ENCODE data around the gene GPR171.
"Not testable (repeated sequence)": the region's sequence is repeated elsewhere in the genome, so short reads cannot be mapped to it uniquely, and the experiment has no call there.

Gene GPR171

GRCh38 chr3:151203051-151203420 is at the start of gene GPR171:
Gene GPR171, minus strand, starts transcription at chr3:151203216. Its CDS starts 3,830 bp downstream, at chr3:151199386.
- Histone ChIP-seq H3K4me3 (ENCODE audit: low read depth in 1 of 2, low read length in 2 of 2) (no peak within 1 kb of the TSS), H3K36me3 (ENCODE audit: control insufficient read depth in 1 of 2, insufficient read depth in 2 of 2, low read length in 2 of 2) (no peaks in the 10 kb centered on the region), H3K9me3 (ENCODE audit: control insufficient read depth in 1 of 2, low read length in 2 of 2) (no peaks in the 10 kb centered on the region), H3K27ac (ENCODE audit: low read depth, low read length) (no peak within 1 kb of the TSS), H3K4me1 (ENCODE audit: control insufficient read depth in 1 of 2, insufficient read depth in 2 of 2, low read length in 2 of 2) (peaks cover 0 to 17% of the 10 kb centered on the region in 2 donors), H3K9ac (ENCODE audit: low read depth in 1 of 2, low read length in 2 of 2) (peak within 1 kb of the TSS in 1 of 2 donors; percentile 23), H3K27me3 (ENCODE audit: control insufficient read depth in 1 of 2, insufficient read depth in 2 of 2, low read length in 2 of 2) (no peaks in the 10 kb centered on the region)

- Histone ChIP-seq H3K9ac (ENCODE audit: low read depth in 1 of 2, low read length in 2 of 2) (no peak overlapping the region), H3K36me3 (ENCODE audit: control insufficient read depth in 1 of 2, insufficient read depth in 2 of 2, low read length in 2 of 2) (no peaks in the 10 kb centered on the region), H3K4me1 (ENCODE audit: control insufficient read depth in 1 of 2, insufficient read depth in 2 of 2, low read length in 2 of 2) (no peaks in the 10 kb centered on the region), H3K27ac (ENCODE audit: low read depth, low read length) (no peak overlapping the region), H3K9me3 (ENCODE audit: control insufficient read depth in 1 of 2, low read length in 2 of 2) (no peaks in the 10 kb centered on the region), H3K4me3 (ENCODE audit: low read depth in 1 of 2, low read length in 2 of 2) (no peak overlapping the region), H3K27me3 (ENCODE audit: control insufficient read depth in 1 of 2, insufficient read depth in 2 of 2, low read length in 2 of 2) (no peaks in the 10 kb centered on the region)
These were observed 45.8 kb upstream of the GPR171 start for GRCh38 chr3:151248772-151249337.

GRCh38 chr3:151242006-151242405 is 39.0 kb upstream of the GPR171 start:
- H3K27me3 ChIP-seq (ENCODE audit: control insufficient read depth in 1 of 2, insufficient read depth in 2 of 2, low read length in 2 of 2); H3K36me3 ChIP-seq (ENCODE audit: control insufficient read depth in 1 of 2, insufficient read depth in 2 of 2, low read length in 2 of 2); H3K27ac ChIP-seq (ENCODE audit: low read depth, low read length); H3K4me1 ChIP-seq (ENCODE audit: control insufficient read depth in 1 of 2, insufficient read depth in 2 of 2, low read length in 2 of 2); H3K4me3 ChIP-seq (ENCODE audit: low read depth in 1 of 2, low read length in 2 of 2); H3K9ac ChIP-seq (ENCODE audit: low read depth in 1 of 2, low read length in 2 of 2); H3K9me3 ChIP-seq (ENCODE audit: control insufficient read depth in 1 of 2, low read length in 2 of 2): not testable (repeated sequence)

GRCh38 chr3:151236736-151237135 is 33.7 kb upstream of the GPR171 start:
- Histone ChIP-seq H3K27me3 (ENCODE audit: control insufficient read depth in 1 of 2, insufficient read depth in 2 of 2, low read length in 2 of 2) (no peaks in the 10 kb centered on the region), H3K4me1 (ENCODE audit: control insufficient read depth in 1 of 2, insufficient read depth in 2 of 2, low read length in 2 of 2) (no peaks in the 10 kb centered on the region), H3K4me3 (ENCODE audit: low read depth in 1 of 2, low read length in 2 of 2) (no peak overlapping the region), H3K9ac (ENCODE audit: low read depth in 1 of 2, low read length in 2 of 2) (no peak overlapping the region), H3K9me3 (ENCODE audit: control insufficient read depth in 1 of 2, low read length in 2 of 2) (no peaks in the 10 kb centered on the region), H3K27ac (ENCODE audit: low read depth, low read length) (no peak overlapping the region), H3K36me3 (ENCODE audit: control insufficient read depth in 1 of 2, insufficient read depth in 2 of 2, low read length in 2 of 2) (no peaks in the 10 kb centered on the region)

- H3K4me3 ChIP-seq (ENCODE audit: low read depth in 1 of 2, low read length in 2 of 2): no peak overlapping the region
- H3K36me3 ChIP-seq (ENCODE audit: control insufficient read depth in 1 of 2, insufficient read depth in 2 of 2, low read length in 2 of 2): no peaks in the 10 kb centered on the region
- no peak overlapping the region for H3K27ac ChIP-seq (ENCODE audit: low read depth, low read length)
- no peak overlapping the region for H3K9ac ChIP-seq (ENCODE audit: low read depth in 1 of 2, low read length in 2 of 2)
- H3K9me3 ChIP-seq (ENCODE audit: control insufficient read depth in 1 of 2, low read length in 2 of 2): no peaks in the 10 kb centered on the region
- H3K27me3 ChIP-seq (ENCODE audit: control insufficient read depth in 1 of 2, insufficient read depth in 2 of 2, low read length in 2 of 2): no peaks in the 10 kb centered on the region
- no peaks in the 10 kb centered on the region for H3K4me1 ChIP-seq (ENCODE audit: control insufficient read depth in 1 of 2, insufficient read depth in 2 of 2, low read length in 2 of 2)
These were observed 33.3 kb upstream of the GPR171 start for GRCh38 chr3:151236316-151236715.

GRCh38 chr3:151234825-151235224 is 31.8 kb upstream of the GPR171 start:
- no peaks in the 10 kb centered on the region for H3K36me3 ChIP-seq (ENCODE audit: control insufficient read depth in 1 of 2, insufficient read depth in 2 of 2, low read length in 2 of 2)

GRCh38 chr3:151232991-151233390 is 30.0 kb upstream of the GPR171 start:
- Histone ChIP-seq H3K27ac (ENCODE audit: low read depth, low read length) (no peak overlapping the region), H3K9me3 (ENCODE audit: control insufficient read depth in 1 of 2, low read length in 2 of 2) (no peaks in the 10 kb centered on the region), H3K4me3 (ENCODE audit: low read depth in 1 of 2, low read length in 2 of 2) (no peak overlapping the region), H3K4me1 (ENCODE audit: control insufficient read depth in 1 of 2, insufficient read depth in 2 of 2, low read length in 2 of 2) (peaks cover 0 to 7% of the 10 kb centered on the region in 2 donors), H3K36me3 (ENCODE audit: control insufficient read depth in 1 of 2, insufficient read depth in 2 of 2, low read length in 2 of 2) (no peaks in the 10 kb centered on the region), H3K27me3 (ENCODE audit: control insufficient read depth in 1 of 2, insufficient read depth in 2 of 2, low read length in 2 of 2) (no peaks in the 10 kb centered on the region), H3K9ac (ENCODE audit: low read depth in 1 of 2, low read length in 2 of 2) (no peak overlapping the region)

More at GRCh38 chr3:151234825-151235224, 31.8 kb upstream of the GPR171 start:
- H3K9ac ChIP-seq (ENCODE audit: low read depth in 1 of 2, low read length in 2 of 2): no peak overlapping the region
- no peaks in the 10 kb centered on the region for H3K9me3 ChIP-seq (ENCODE audit: control insufficient read depth in 1 of 2, low read length in 2 of 2)
- no peak overlapping the region for H3K27ac ChIP-seq (ENCODE audit: low read depth, low read length)
- H3K4me1 ChIP-seq (ENCODE audit: control insufficient read depth in 1 of 2, insufficient read depth in 2 of 2, low read length in 2 of 2): no peaks in the 10 kb centered on the region
- no peak overlapping the region for H3K4me3 ChIP-seq (ENCODE audit: low read depth in 1 of 2, low read length in 2 of 2)
- no peaks in the 10 kb centered on the region for H3K27me3 ChIP-seq (ENCODE audit: control insufficient read depth in 1 of 2, insufficient read depth in 2 of 2, low read length in 2 of 2)

- not testable (repeated sequence) for H3K4me3 ChIP-seq (ENCODE audit: low read depth in 1 of 2, low read length in 2 of 2); H3K9ac ChIP-seq (ENCODE audit: low read depth in 1 of 2, low read length in 2 of 2); H3K27me3 ChIP-seq (ENCODE audit: control insufficient read depth in 1 of 2, insufficient read depth in 2 of 2, low read length in 2 of 2); H3K36me3 ChIP-seq (ENCODE audit: control insufficient read depth in 1 of 2, insufficient read depth in 2 of 2, low read length in 2 of 2); H3K9me3 ChIP-seq (ENCODE audit: control insufficient read depth in 1 of 2, low read length in 2 of 2); H3K27ac ChIP-seq (ENCODE audit: low read depth, low read length)
- peaks cover 2 to 13% of the 10 kb centered on the region in 2 donors for H3K4me1 ChIP-seq (ENCODE audit: control insufficient read depth in 1 of 2, insufficient read depth in 2 of 2, low read length in 2 of 2)
These were observed 29.4 kb upstream of the GPR171 start for GRCh38 chr3:151232403-151232802.

GRCh38 chr3:151230646-151231045 is 27.6 kb upstream of the GPR171 start:
- Histone ChIP-seq H3K36me3 (ENCODE audit: control insufficient read depth in 1 of 2, insufficient read depth in 2 of 2, low read length in 2 of 2) (no peaks in the 10 kb centered on the region), H3K27ac (ENCODE audit: low read depth, low read length) (no peak overlapping the region), H3K9ac (ENCODE audit: low read depth in 1 of 2, low read length in 2 of 2) (no peak overlapping the region), H3K27me3 (ENCODE audit: control insufficient read depth in 1 of 2, insufficient read depth in 2 of 2, low read length in 2 of 2) (no peaks in the 10 kb centered on the region), H3K4me3 (ENCODE audit: low read depth in 1 of 2, low read length in 2 of 2) (no peak overlapping the region), H3K4me1 (ENCODE audit: control insufficient read depth in 1 of 2, insufficient read depth in 2 of 2, low read length in 2 of 2) (peaks cover 9 to 18% of the 10 kb centered on the region in 2 donors), H3K9me3 (ENCODE audit: control insufficient read depth in 1 of 2, low read length in 2 of 2) (no peaks in the 10 kb centered on the region)

GRCh38 chr3:151228666-151229040 is 25.6 kb upstream of the GPR171 start:
- Histone ChIP-seq H3K9me3 (ENCODE audit: control insufficient read depth in 1 of 2, low read length in 2 of 2) (no peaks in the 10 kb centered on the region), H3K9ac (ENCODE audit: low read depth in 1 of 2, low read length in 2 of 2) (no peak overlapping the region), H3K27ac (ENCODE audit: low read depth, low read length) (no peak overlapping the region)

More at GRCh38 chr3:151228666-151229040, 25.6 kb upstream of the GPR171 start:
- Histone ChIP-seq H3K4me3 (ENCODE audit: low read depth in 1 of 2, low read length in 2 of 2) (no peak overlapping the region), H3K36me3 (ENCODE audit: control insufficient read depth in 1 of 2, insufficient read depth in 2 of 2, low read length in 2 of 2) (no peaks in the 10 kb centered on the region), H3K27me3 (ENCODE audit: control insufficient read depth in 1 of 2, insufficient read depth in 2 of 2, low read length in 2 of 2) (no peaks in the 10 kb centered on the region), H3K4me1 (ENCODE audit: control insufficient read depth in 1 of 2, insufficient read depth in 2 of 2, low read length in 2 of 2) (peaks cover 9 to 18% of the 10 kb centered on the region in 2 donors)

All from duodenal mucosa (tissue), 2 donors.